Chondrocyte (in vitro differentiated cells): ENCODE data around the gene KRT2. TPM values are rescaled to one million over a fixed set of nuclear protein-coding genes. Genes with fewer than 3 reads are reported as not detected.

ENCODE experiments used
- DNase-seq: peaks from one replicate; pipeline ENCODE4 v3.0.0; 2021; ENCODE audit warnings: mixed read lengths, low spot score
- H3K27ac Mint-ChIP-seq: one replicate; pipeline ENCODE4 v1.8.0; 2021; ENCODE audit warnings: mild to moderate bottlenecking, moderate library complexity, mixed read lengths; ENCODE audit not compliant: unreplicated experiment
- H3K27me3 Mint-ChIP-seq: 2 replicates; pipeline ENCODE4 v1.8.0; 2021; ENCODE audit warnings: low read depth, mixed read lengths
- H3K36me3 Mint-ChIP-seq: 2 replicates; pipeline ENCODE4 v1.8.0; 2021; ENCODE audit warnings: low read depth, mixed read lengths
- H3K4me1 Mint-ChIP-seq: 2 replicates; pipeline ENCODE4 v1.8.0; 2021; ENCODE audit warnings: low read depth, mild to moderate bottlenecking, mixed read lengths
- H3K4me3 Mint-ChIP-seq: one replicate; pipeline ENCODE4 v1.8.0; 2021; ENCODE audit warnings: mild to moderate bottlenecking, moderate library complexity, mixed read lengths; ENCODE audit not compliant: unreplicated experiment
- H3K9me3 Mint-ChIP-seq: 2 replicates; pipeline ENCODE4 v1.8.0; 2021; ENCODE audit warnings: low read depth, mixed read lengths
- CTCF ChIP-seq: fragments of 200-600 bp; sonication (generic); IDR thresholded peaks from 2 replicates; pipeline ENCODE4 v1.5.0; 2021; ENCODE audit warnings: antibody characterized with exemption, mild to moderate bottlenecking, moderate library complexity
- total RNA-seq: library from RNA; stranded (reverse); gene quantifications from 3 replicates; pipeline ENCODE4 v1.2.1, GENCODE V29; 2021

KRT2 gene
- total RNA-seq, 1 donor from 2014 or later: not detected

- H3K27ac Mint-ChIP-seq: no peak overlapping the region
- no peak for TF ChIP-seq CTCF
- no peaks in the 10 kb centered on the region for H3K9me3 Mint-ChIP-seq
- DNase-seq: no peak
- H3K27me3 Mint-ChIP-seq: peaks cover 66% of the 10 kb centered on the region
- no peaks in the 10 kb centered on the region for H3K4me1 Mint-ChIP-seq
- H3K4me3 Mint-ChIP-seq: no peak overlapping the region
- no peaks in the 10 kb centered on the region for H3K36me3 Mint-ChIP-seq
Observed at GRCh38 chr12:52649066-52649465, 2.9 kb downstream of the KRT2 start.

- no peak overlapping the region for H3K4me3 Mint-ChIP-seq
- no peak overlapping the region for H3K27ac Mint-ChIP-seq
- H3K36me3 Mint-ChIP-seq: no peaks in the 10 kb centered on the region
- peaks cover 62% of the 10 kb centered on the region for H3K27me3 Mint-ChIP-seq
- no peak for DNase-seq
- no peaks in the 10 kb centered on the region for H3K9me3 Mint-ChIP-seq
- H3K4me1 Mint-ChIP-seq: no peaks in the 10 kb centered on the region
- no peak for TF ChIP-seq CTCF
Observed at GRCh38 chr12:52648012-52648550, 3.9 kb downstream of the KRT2 start.

- H3K4me3 Mint-ChIP-seq: no peak overlapping the region
- H3K27ac Mint-ChIP-seq: no peak overlapping the region
- TF ChIP-seq CTCF: no peak
- no peaks in the 10 kb centered on the region for H3K4me1 Mint-ChIP-seq
- peaks cover 60% of the 10 kb centered on the region for H3K27me3 Mint-ChIP-seq
- no peaks in the 10 kb centered on the region for H3K9me3 Mint-ChIP-seq
- H3K36me3 Mint-ChIP-seq: no peaks in the 10 kb centered on the region
- DNase-seq: no peak
Observed at GRCh38 chr12:52647601-52648000, 4.4 kb downstream of the KRT2 start.

- no peaks in the 10 kb centered on the region for H3K36me3 Mint-ChIP-seq
- no peaks in the 10 kb centered on the region for H3K9me3 Mint-ChIP-seq
- TF ChIP-seq CTCF: no peak
Observed at GRCh38 chr12:52646613-52647012, 5.4 kb downstream of the KRT2 start.

GRCh38 chr12:52645982-52646381 lies 6.0 kb downstream of the KRT2 start:
- Mint-ChIP-seq H3K27ac (no peak overlapping the region), H3K9me3 (no peaks in the 10 kb centered on the region), H3K27me3 (peaks cover 70% of the 10 kb centered on the region), H3K4me1 (no peaks in the 10 kb centered on the region), H3K4me3 (no peak overlapping the region), H3K36me3 (no peaks in the 10 kb centered on the region)
- no peak for DNase-seq
- no peak for TF ChIP-seq CTCF

More at GRCh38 chr12:52646613-52647012, 5.4 kb downstream of the KRT2 start:
- H3K27me3 Mint-ChIP-seq: peaks cover 64% of the 10 kb centered on the region
- no peak overlapping the region for H3K27ac Mint-ChIP-seq
- DNase-seq: no peak
- no peaks in the 10 kb centered on the region for H3K4me1 Mint-ChIP-seq
- H3K4me3 Mint-ChIP-seq: no peak overlapping the region
